ENCODE results near the gene UHRF1.
"Not testable (repeated sequence)": the region's sequence is repeated elsewhere in the genome, so short reads cannot be mapped to it uniquely, and the experiment has no call there.

The UHRF1 gene

GRCh38 chr19:4974880-4975469 is 65.7 kb downstream of the UHRF1 start:
- no peak for DNase-seq

- DNase-seq, result not testable (repeated sequence)
Observed at GRCh38 chr19:4975601-4976000, 66.3 kb downstream of the UHRF1 start.

- DNase-seq, result no peak
Observed at GRCh38 chr19:4976401-4977298, 67.3 kb downstream of the UHRF1 start.

- no peak for DNase-seq
Observed at GRCh38 chr19:4977299-4978174, 68.2 kb downstream of the UHRF1 start.

GRCh38 chr19:4979211-4979807 is 70.0 kb downstream of the UHRF1 start:
- DNase-seq, result no peak

GRCh38 chr19:4980067-4980466 is 70.8 kb downstream of the UHRF1 start:
- DNase-seq, result no peak

GRCh38 chr19:4980838-4981680 is 71.8 kb downstream of the UHRF1 start:
- no peak for DNase-seq

- no peak for DNase-seq
Observed at GRCh38 chr19:4981681-4981958, 72.3 kb downstream of the UHRF1 start.

GRCh38 chr19:4983346-4984105 is 74.2 kb downstream of the UHRF1 start:
- no peak for DNase-seq

- no peak for DNase-seq
Observed at GRCh38 chr19:4984106-4984380, 74.7 kb downstream of the UHRF1 start.

GRCh38 chr19:4984438-4984990 is 75.2 kb downstream of the UHRF1 start:
- no peak for DNase-seq

- no peak for DNase-seq
Observed at GRCh38 chr19:4985551-4985991, 76.3 kb downstream of the UHRF1 start.

GRCh38 chr19:4986056-4986455 is 76.8 kb downstream of the UHRF1 start:
- no peak for DNase-seq

GRCh38 chr19:4986471-4986891 is 77.2 kb downstream of the UHRF1 start:
- no peak for DNase-seq

GRCh38 chr19:4987256-4987655 is 78.0 kb downstream of the UHRF1 start:
- DNase-seq, result no peak

- DNase-seq, result no peak
Observed at GRCh38 chr19:4987692-4988370, 78.5 kb downstream of the UHRF1 start.

GRCh38 chr19:4988770-4989251 is 79.5 kb downstream of the UHRF1 start:
- DNase-seq, result no peak

GRCh38 chr19:4990306-4990705 is 81.0 kb downstream of the UHRF1 start:
- no peak for DNase-seq

- no peak for DNase-seq
Observed at GRCh38 chr19:4991538-4991937, 82.2 kb downstream of the UHRF1 start.

- DNase-seq, result no peak
Observed at GRCh38 chr19:4991996-4992698, 82.8 kb downstream of the UHRF1 start.

All from stimulated activated CD4-positive, alpha-beta T cell treated with anti-CD3 and anti-CD28 coated beads, Interleukin-4, amount 100 ng/mL, for 1 hour (primary cell).